H9 (cell line): ENCODE results near the gene STK11IP. TPM values are rescaled to one million over a fixed set of nuclear protein-coding genes. Genes with fewer than 3 reads are reported as not detected.
A peak's percentile ranks its signal among the peaks of the same experiment; 100 is the strongest.

ENCODE experiments used
- DNase-seq: peaks from one replicate; pipeline ENCODE4 v3.0.0-alpha.2; 2017
- H2AFZ ChIP-seq: one replicate; pipeline ENCODE4 v1.6.1; 2013; ENCODE audit warnings: mild to moderate bottlenecking, low read length, control low read depth, moderate library complexity
- H2AK5ac ChIP-seq: 2 replicates; pipeline ENCODE4 v1.6.1; 2013; ENCODE audit warnings: low read length, control low read depth, mixed read lengths; ENCODE audit not compliant: insufficient read length
- H2BK120ac ChIP-seq: one replicate; pipeline ENCODE4 v1.6.1; 2013; ENCODE audit warnings: low read depth, mild to moderate bottlenecking, low read length, control low read depth, inconsistent platforms; ENCODE audit not compliant: poor library complexity, severe bottlenecking
- H2BK12ac ChIP-seq: 2 replicates; pipeline ENCODE4 v1.6.1; 2013; ENCODE audit warnings: low read length, control low read depth, mixed read lengths, low read depth; ENCODE audit not compliant: insufficient read length
- H2BK15ac ChIP-seq: 2 replicates; pipeline ENCODE4 v1.6.1; 2013; ENCODE audit warnings: low read depth, low read length, control low read depth
- H2BK20ac ChIP-seq: one replicate; pipeline ENCODE4 v1.6.1; 2013; ENCODE audit warnings: low read depth, mild to moderate bottlenecking, low read length, control low read depth, inconsistent platforms; ENCODE audit not compliant: poor library complexity, severe bottlenecking
- H2BK5ac ChIP-seq: 2 replicates; pipeline ENCODE4 v1.6.1; 2013; ENCODE audit warnings: low read length, control low read depth, mixed read lengths; ENCODE audit not compliant: insufficient read length
- H3K14ac ChIP-seq: 2 replicates; pipeline ENCODE4 v1.6.1; 2013; ENCODE audit warnings: low read length, control low read depth; ENCODE audit not compliant: insufficient read depth
- H3K18ac ChIP-seq: 2 replicates; pipeline ENCODE4 v1.6.1; 2013; ENCODE audit warnings: low read depth, mild to moderate bottlenecking, mixed read lengths, low read length, control low read depth; ENCODE audit not compliant: insufficient read length
- H3K23ac ChIP-seq: 2 replicates; pipeline ENCODE4 v1.6.1; 2013; ENCODE audit warnings: low read length, control low read depth, mixed read lengths, low read depth; ENCODE audit not compliant: insufficient read length
- H3K23me2 ChIP-seq: 2 replicates; pipeline ENCODE4 v1.6.1; 2013; ENCODE audit warnings: low read depth, mild to moderate bottlenecking, mixed read lengths, low read length, control low read depth; ENCODE audit not compliant: insufficient read length, poor library complexity, severe bottlenecking
- H3K27ac ChIP-seq: 2 replicates; pipeline ENCODE4 v1.5.1; 2013; ENCODE audit warnings: low read length, control low read depth, mixed read lengths, low read depth; ENCODE audit not compliant: insufficient read length
- H3K27me3 ChIP-seq: 2 replicates; pipeline ENCODE4 v1.6.1; 2013; ENCODE audit warnings: low read length, control low read depth, inconsistent platforms; ENCODE audit not compliant: insufficient read depth
- H3K4ac ChIP-seq: 2 replicates; pipeline ENCODE4 v1.6.1; 2013; ENCODE audit warnings: low read depth, mild to moderate bottlenecking, control low read depth, inconsistent platforms, low read length, moderate library complexity
- H3K4me1 ChIP-seq: 2 replicates; pipeline ENCODE4 v1.6.1; 2013; ENCODE audit warnings: low read length, control low read depth, inconsistent platforms; ENCODE audit not compliant: insufficient read depth
- H3K4me2 ChIP-seq: 2 replicates; pipeline ENCODE4 v1.6.1; 2013; ENCODE audit warnings: low read length, control low read depth, mixed read lengths; ENCODE audit not compliant: insufficient read length, insufficient read depth
- H3K56ac ChIP-seq: 2 replicates; pipeline ENCODE4 v1.6.1; 2013; ENCODE audit warnings: low read depth, mild to moderate bottlenecking, mixed read lengths, low read length, control low read depth; ENCODE audit not compliant: insufficient read length
- H3K79me1 ChIP-seq: 2 replicates; pipeline ENCODE4 v1.6.1; 2013; ENCODE audit warnings: low read depth, mild to moderate bottlenecking, moderate library complexity, low read length, control low read depth, inconsistent platforms; ENCODE audit not compliant: insufficient read depth, poor library complexity, severe bottlenecking
- H3K79me2 ChIP-seq: 2 replicates; pipeline ENCODE4 v1.6.1; 2013; ENCODE audit warnings: low read length, control low read depth, inconsistent platforms; ENCODE audit not compliant: insufficient read depth
- H3K9ac ChIP-seq: 2 replicates; pipeline ENCODE4 v1.6.1; 2013; ENCODE audit warnings: low read length, control low read depth, mixed read lengths; ENCODE audit not compliant: insufficient read length; ENCODE audit errors: extremely low read depth
- H3K9me3 ChIP-seq: one replicate; pipeline ENCODE4 v1.6.1; 2013; ENCODE audit warnings: low read depth, low read length, inconsistent platforms; ENCODE audit not compliant: control insufficient read depth
- H3T11ph ChIP-seq: one replicate; pipeline ENCODE4 v1.6.1; 2013; ENCODE audit warnings: mild to moderate bottlenecking, low read length, control low read depth, inconsistent platforms
- H4K20me1 ChIP-seq: one replicate; pipeline ENCODE4 v1.6.1; 2013; ENCODE audit not compliant: control insufficient read depth, insufficient read length, insufficient read depth
- H4K5ac ChIP-seq: 2 replicates; pipeline ENCODE4 v1.6.1; 2013; ENCODE audit warnings: low read depth, mild to moderate bottlenecking, mixed read lengths, low read length, control low read depth; ENCODE audit not compliant: insufficient read length
- H4K8ac ChIP-seq: replicated peaks from 2 replicates; pipeline ENCODE4 v1.6.1; 2013; ENCODE audit warnings: low read length, control low read depth, mixed read lengths, low read depth; ENCODE audit not compliant: insufficient read length
- H4K91ac ChIP-seq: 2 replicates; pipeline ENCODE4 v1.6.1; 2013; ENCODE audit warnings: low read depth, mild to moderate bottlenecking, moderate library complexity, mixed read lengths, low read length, control low read depth; ENCODE audit not compliant: insufficient read length
- H3K27ac Mint-ChIP-seq, 3 experiments: 2 replicates in 2 of 3; 3 replicates in 1 of 3; pipeline ENCODE4 v1.8.0; 2020 to 2021; ENCODE audit warnings: mixed read lengths in 3 of 3, mild to moderate bottlenecking in 1 of 3, moderate library complexity in 1 of 3
- H3K27me3 Mint-ChIP-seq: 2 replicates; pipeline ENCODE4 v1.8.0; 2021; ENCODE audit warnings: low read depth, mild to moderate bottlenecking, moderate library complexity, mixed read lengths
- H3K36me3 Mint-ChIP-seq, 3 experiments: 2 replicates in 2 of 3; 3 replicates in 1 of 3; pipeline ENCODE4 v1.8.0; 2020 to 2021; ENCODE audit warnings: low read depth in 3 of 3, mixed read lengths in 3 of 3; ENCODE audit not compliant: insufficient read depth in 1 of 3
- H3K4me1 Mint-ChIP-seq, 2 experiments: 2 replicates each; pipeline ENCODE4 v1.8.0; 2020; ENCODE audit warnings: mixed read lengths in 2 of 2
- H3K4me3 Mint-ChIP-seq, 2 experiments: 2 replicates in 1 of 2; 3 replicates in 1 of 2; pipeline ENCODE4 v1.8.0; 2020 to 2021; ENCODE audit warnings: mild to moderate bottlenecking in 2 of 2, mixed read lengths in 2 of 2, moderate library complexity in 1 of 2
- H3K9me3 Mint-ChIP-seq, 2 experiments: 2 replicates in 1 of 2; 3 replicates in 1 of 2; pipeline ENCODE4 v1.8.0; 2020; ENCODE audit warnings: mild to moderate bottlenecking in 2 of 2, mixed read lengths in 2 of 2, moderate library complexity in 1 of 2
- CTCF ChIP-seq: fragments of 200-600 bp; sonication (generic); conservative IDR thresholded peaks from 3 replicates; pipeline ENCODE4 v1.8.0; 2021; ENCODE audit warnings: antibody characterized with exemption, mild to moderate bottlenecking
- WGBS: extraction: QIAGEN DNeasy Blood & Tissue Kit; methylation state at CpG from one replicate; pipeline ENCODE4 v1.1.7; 2013; ENCODE audit warnings: missing lambda C conversion rate, low lambda C conversion rate, mixed read lengths; ENCODE audit not compliant: insufficient read length; ENCODE audit errors: extremely low coverage; 5-methylcytosine and 5-hydroxymethylcytosine counted together
- total RNA-seq: library from RNA; stranded (reverse); gene quantifications from 2 replicates; pipeline ENCODE4 v1.2.1, GENCODE V29; 2021

The STK11IP gene
- total RNA-seq, 1 experiment from 2014 or later = 31.1 TPM

GRCh38 chr2:219551441-219552381 lies 45.9 kb upstream of the STK11IP start:
- WGBS = no CpG with 5 or more reads among the region's 54 CpGs

More at GRCh38 chr2:219551441-219552381, 45.9 kb upstream of the STK11IP start:
- Histone ChIP-seq H3K23me2 (peaks cover 11% of the 10 kb centered on the region), H2BK12ac (no peak overlapping the region), H3K9me3 (no peaks in the 10 kb centered on the region), H2BK15ac (no peak overlapping the region), H3T11ph (no peak overlapping the region), H4K91ac (no peak overlapping the region), H3K79me1 (no peaks in the 10 kb centered on the region), H3K79me2 (no peaks in the 10 kb centered on the region), H2BK120ac (no peak overlapping the region), H4K20me1 (no peaks in the 10 kb centered on the region), H3K4me1 (peaks cover 3% of the 10 kb centered on the region; the same call in 1 of the 2 replicates), H3K4ac (no peak overlapping the region), H3K18ac (peak overlapping the region; percentile 10), H3K23ac (no peak overlapping the region), H2BK5ac (no peak overlapping the region), H2AK5ac (no peak overlapping the region), H3K27ac (no peak overlapping the region), H2AFZ (no peak overlapping the region), H3K9ac (peak overlapping the region; percentile 15), H3K56ac (no peak overlapping the region), H4K5ac (no peak overlapping the region), H4K8ac (no peak overlapping the region), H3K14ac (peak overlapping the region; percentile 47), H3K4me2 (peak overlapping the region; percentile 83), H2BK20ac (no peak overlapping the region), H3K27me3 (peaks cover 4% of the 10 kb centered on the region; the same call in 1 of the 2 replicates)
- peak; percentile 94 for DNase-seq
- peaks cover 11 to 46% (median 37%) of the 10 kb centered on the region in 3 experiments for H3K36me3 Mint-ChIP-seq
- peaks cover 43% of the 10 kb centered on the region for H3K27me3 Mint-ChIP-seq
- peak overlapping the region; percentile 81 to 93 for H3K4me3 Mint-ChIP-seq
- H3K4me1 Mint-ChIP-seq = peaks cover 10 to 18% of the 10 kb centered on the region in 2 experiments
- no peak for TF ChIP-seq CTCF
- no peaks in the 10 kb centered on the region for H3K9me3 Mint-ChIP-seq
- H3K27ac Mint-ChIP-seq = peak overlapping the region in 2 of 3 experiments; percentile 87 to 93; a peak in 3 of 7 replicates
